T-helper 17 cell (primary cell): ENCODE measurements around the gene LRRC74B. TPM values are rescaled to one million over a fixed set of nuclear protein-coding genes. Genes with fewer than 3 reads are reported as not detected.
A peak's percentile ranks its signal among the peaks of the same experiment; 100 is the strongest.
"Not testable (repeated sequence)": the region's sequence is repeated elsewhere in the genome, so short reads cannot be mapped to it uniquely, and the experiment has no call there.

Experiments
- ATAC-seq: fragments of 150-1000 bp; cut with Tn5 transposase; 2 replicates; pipeline ENCODE4 v1.10.0; 2021; ENCODE audit warnings: mild to moderate bottlenecking, moderate library complexity
- DNase-seq, 3 donors: peaks; one replicate each; pipeline versions ENCODE4 v3.0.0 to v3.0.0-alpha.2; 2020 to 2021
- H3K9me3 ChIP-seq: one replicate; pipeline ENCODE4 v1.7.0; 2013; ENCODE audit warnings: low read length, mild to moderate bottlenecking; ENCODE audit not compliant: control insufficient read depth, poor library complexity, severe bottlenecking
- H3K27ac Mint-ChIP-seq: one replicate; pipeline ENCODE4 v1.8.0; 2022; ENCODE audit warnings: mild to moderate bottlenecking, moderate library complexity, mixed read lengths
- H3K27me3 Mint-ChIP-seq: one replicate; pipeline ENCODE4 v1.8.0; 2022; ENCODE audit warnings: mixed read lengths
- H3K36me3 Mint-ChIP-seq: one replicate; pipeline ENCODE4 v1.8.0; 2022; ENCODE audit warnings: low read depth, mixed read lengths
- H3K4me1 Mint-ChIP-seq: one replicate; pipeline ENCODE4 v1.8.0; 2022; ENCODE audit warnings: mild to moderate bottlenecking, mixed read lengths
- H3K4me3 Mint-ChIP-seq: one replicate; pipeline ENCODE4 v1.8.0; 2022; ENCODE audit warnings: mild to moderate bottlenecking, moderate library complexity, mixed read lengths
- total RNA-seq, 4 donors: library from RNA in 2 of 4; stranded (reverse) in 2 of 4; gene quantifications; one replicate each; pipeline ENCODE4 v1.2.3 and lab custom pipeline; 2022 to 2026

LRRC74B gene
- total RNA-seq, 2 donors from 2014 or later, result 0.10 TPM; not detected in 1

- H3K9me3 ChIP-seq, result no peaks in the 10 kb centered on the region
- no peaks in the 10 kb centered on the region for H3K36me3 Mint-ChIP-seq
- no peak overlapping the region for H3K27ac Mint-ChIP-seq
- H3K4me1 Mint-ChIP-seq, result peaks cover 8% of the 10 kb centered on the region
- no peak overlapping the region for H3K4me3 Mint-ChIP-seq
- DNase-seq (no peak), ATAC-seq (no peak)
- H3K27me3 Mint-ChIP-seq, result peaks cover 11% of the 10 kb centered on the region
Measured at GRCh38 chr22:21064917-21065864, 19.4 kb downstream of the LRRC74B start.

- Mint-ChIP-seq H3K36me3 (no peaks in the 10 kb centered on the region), H3K27ac (no peak overlapping the region), H3K4me1 (peaks cover 8% of the 10 kb centered on the region), H3K27me3 (peaks cover 11% of the 10 kb centered on the region), H3K4me3 (no peak overlapping the region)
- H3K9me3 ChIP-seq, result no peaks in the 10 kb centered on the region
- ATAC-seq (no peak), DNase-seq (no peak)
Measured at GRCh38 chr22:21067075-21067900, 21.5 kb downstream of the LRRC74B start.

DNA sequence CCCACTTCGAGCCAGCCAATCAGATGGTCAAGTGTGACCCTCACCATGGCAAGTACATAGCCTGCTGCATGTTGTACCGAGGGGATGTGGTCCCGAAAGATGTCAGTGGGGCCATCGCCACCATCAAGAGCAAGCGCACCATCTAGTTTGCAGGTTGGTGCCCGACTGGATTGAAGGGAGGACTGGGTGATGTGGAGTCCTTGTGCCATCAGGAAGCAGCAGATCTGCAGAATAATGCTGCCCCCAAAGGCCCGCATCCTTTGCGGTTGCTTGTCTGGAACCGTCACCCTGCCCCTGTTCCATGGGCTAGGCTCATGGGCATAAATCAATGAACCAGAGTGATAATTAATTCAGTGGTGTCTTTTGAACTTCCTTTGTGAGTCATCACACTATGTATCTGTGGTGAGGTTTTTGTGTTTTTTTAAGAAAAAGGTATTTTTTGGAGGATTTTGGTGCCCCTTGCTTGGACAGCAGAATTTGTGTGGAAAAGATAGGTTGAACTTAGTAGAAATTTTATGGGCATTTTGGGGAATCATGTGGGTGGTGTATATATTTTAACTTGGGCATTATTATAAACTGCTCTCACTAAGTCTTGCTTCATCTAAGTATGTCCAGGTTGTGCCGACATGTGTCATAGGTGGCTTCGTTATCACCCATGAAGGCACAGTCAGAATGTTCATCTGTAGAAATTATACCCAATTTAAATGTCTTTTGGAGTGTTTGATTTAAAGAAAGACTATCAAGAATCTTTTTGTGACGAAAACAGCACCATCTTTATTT is 22.3 kb downstream of the LRRC74B start:
- ATAC-seq (no peak), DNase-seq (no peak)
- H3K9me3 ChIP-seq, result no peaks in the 10 kb centered on the region
- no peak overlapping the region for H3K27ac Mint-ChIP-seq
- H3K27me3 Mint-ChIP-seq, result peaks cover 11% of the 10 kb centered on the region
- peaks cover 8% of the 10 kb centered on the region for H3K4me1 Mint-ChIP-seq
- H3K36me3 Mint-ChIP-seq, result no peaks in the 10 kb centered on the region
- H3K4me3 Mint-ChIP-seq, result no peak overlapping the region

DNA sequence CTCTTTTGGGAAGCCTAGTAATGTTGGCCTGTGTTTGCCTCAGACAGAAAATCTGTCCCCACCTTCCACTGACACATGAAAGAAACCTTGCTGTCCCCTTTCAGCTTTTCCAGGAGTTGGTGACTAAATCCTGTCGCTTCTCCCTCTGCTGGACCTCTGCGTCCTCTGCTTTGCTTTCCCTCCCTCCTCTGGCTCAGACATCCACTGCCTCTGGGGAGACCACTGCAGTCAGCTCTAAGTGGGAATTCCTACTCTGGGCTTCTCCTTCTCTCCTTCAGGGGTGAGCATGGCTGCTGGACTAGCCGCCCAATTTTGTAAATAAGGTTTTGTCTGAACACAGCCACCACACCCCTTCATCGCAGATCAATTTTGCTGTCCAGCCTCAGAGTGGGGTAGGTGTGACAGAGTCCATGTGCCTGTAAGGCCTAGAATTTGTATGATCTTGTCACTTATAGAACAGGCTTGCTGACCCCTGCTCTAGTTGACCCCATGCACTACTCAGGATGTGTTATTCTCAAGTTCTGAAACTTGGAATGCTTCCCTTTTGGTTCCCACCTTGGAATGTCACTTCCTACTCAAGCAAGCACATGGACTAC is 23.0 kb downstream of the LRRC74B start:
- Mint-ChIP-seq H3K4me3 (no peak overlapping the region), H3K27me3 (peaks cover 11% of the 10 kb centered on the region), H3K4me1 (peaks cover 8% of the 10 kb centered on the region), H3K36me3 (no peaks in the 10 kb centered on the region), H3K27ac (no peak overlapping the region)
- no peaks in the 10 kb centered on the region for H3K9me3 ChIP-seq
- no peak for DNase-seq
- ATAC-seq, result no peak

- H3K9me3 ChIP-seq, result no peaks in the 10 kb centered on the region
- peaks cover 11% of the 10 kb centered on the region for H3K27me3 Mint-ChIP-seq
- H3K4me3 Mint-ChIP-seq, result no peak overlapping the region
- no peaks in the 10 kb centered on the region for H3K36me3 Mint-ChIP-seq
- ATAC-seq (no peak), DNase-seq (no peak)
- peaks cover 8% of the 10 kb centered on the region for H3K4me1 Mint-ChIP-seq
- no peak overlapping the region for H3K27ac Mint-ChIP-seq
Measured at GRCh38 chr22:21069375-21069774, 23.6 kb downstream of the LRRC74B start.

DNA sequence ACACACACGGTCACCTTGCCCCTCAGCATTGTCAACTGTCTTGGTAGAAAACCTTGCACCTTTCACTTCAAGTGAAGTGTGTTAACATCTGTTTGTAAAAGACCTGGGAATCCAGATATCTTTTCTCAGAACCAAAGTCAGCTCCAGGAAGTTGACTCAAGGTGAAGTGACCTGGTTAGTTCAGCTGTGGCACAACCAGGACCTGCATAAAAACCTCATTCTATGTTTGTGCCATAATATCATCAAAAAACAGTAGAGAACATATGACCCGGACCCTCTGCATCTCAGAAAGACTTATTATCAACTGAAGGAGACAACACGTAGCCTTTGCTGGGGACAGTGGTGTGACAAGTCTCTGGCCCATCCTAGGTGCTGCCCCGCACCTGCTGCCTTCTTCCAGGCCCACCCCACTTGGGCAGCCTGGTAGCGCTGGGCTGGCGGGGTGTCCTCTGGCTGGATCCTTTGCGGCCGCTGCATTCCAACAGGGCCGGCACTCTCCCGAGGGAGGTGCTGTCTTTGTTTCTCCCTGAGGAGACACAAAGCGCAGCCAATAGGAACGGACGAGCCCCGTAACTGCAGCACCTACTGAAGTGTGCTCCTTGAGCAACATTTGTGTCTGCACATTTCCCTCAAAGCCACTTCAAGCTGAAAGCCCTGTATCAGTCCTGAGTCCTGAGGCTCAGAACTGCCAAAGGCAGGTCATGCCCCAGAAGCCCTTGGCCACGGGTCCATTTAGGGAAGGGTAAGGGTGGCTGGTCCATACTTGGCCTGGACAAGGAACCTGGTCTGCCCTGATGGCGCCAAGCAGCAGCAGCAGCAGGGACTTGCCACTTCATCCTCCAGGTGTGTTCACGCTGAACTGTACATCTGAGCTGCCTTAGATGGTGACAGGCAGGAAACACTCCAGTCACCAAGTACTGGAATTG is 25.2 kb downstream of the LRRC74B start:
- no peak overlapping the region for H3K27ac Mint-ChIP-seq

GRCh38 chr22:21071796-21072195 is 26.1 kb downstream of the LRRC74B start:
- H3K4me3 Mint-ChIP-seq, H3K27ac Mint-ChIP-seq, H3K27me3 Mint-ChIP-seq, H3K36me3 Mint-ChIP-seq, ATAC-seq, H3K4me1 Mint-ChIP-seq, H3K9me3 ChIP-seq, DNase-seq: not testable (repeated sequence)

More for the DNA sequence above, 25.2 kb downstream of the LRRC74B start:
- H3K9me3 ChIP-seq, result no peaks in the 10 kb centered on the region
- Mint-ChIP-seq H3K36me3 (no peaks in the 10 kb centered on the region), H3K4me3 (no peak overlapping the region), H3K27me3 (peaks cover 1% of the 10 kb centered on the region), H3K4me1 (no peaks in the 10 kb centered on the region)
- DNase-seq, result no peak
- no peak for ATAC-seq

GRCh38 chr22:21073023-21073422 is 27.3 kb downstream of the LRRC74B start:
- Mint-ChIP-seq H3K4me3 (no peak overlapping the region), H3K4me1 (no peaks in the 10 kb centered on the region), H3K27ac (no peak overlapping the region), H3K27me3 (peaks cover 7% of the 10 kb centered on the region), H3K36me3 (no peaks in the 10 kb centered on the region)
- ATAC-seq (no peak), DNase-seq (no peak)
- H3K9me3 ChIP-seq, result no peaks in the 10 kb centered on the region

DNA sequence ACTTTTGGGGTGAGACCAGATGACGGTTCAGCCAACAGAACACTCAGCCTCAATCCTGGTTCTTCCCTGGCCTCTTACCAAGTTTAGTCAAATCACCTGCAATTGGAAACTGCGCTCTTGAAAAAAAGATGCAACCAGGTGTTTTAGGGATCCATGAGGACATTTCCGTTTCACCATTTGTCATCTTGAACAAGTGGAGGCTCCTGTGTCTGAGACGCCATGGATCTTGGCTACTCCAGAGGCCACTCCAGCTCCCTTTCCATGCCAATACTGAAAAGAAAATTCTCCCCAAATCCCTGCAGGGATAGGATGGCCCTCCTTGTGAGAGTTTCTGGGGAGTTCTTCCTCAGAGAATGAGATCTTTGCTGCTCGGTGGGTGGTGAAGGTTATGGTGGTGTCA is 27.7 kb downstream of the LRRC74B start:
- no peaks in the 10 kb centered on the region for H3K36me3 Mint-ChIP-seq

DNA sequence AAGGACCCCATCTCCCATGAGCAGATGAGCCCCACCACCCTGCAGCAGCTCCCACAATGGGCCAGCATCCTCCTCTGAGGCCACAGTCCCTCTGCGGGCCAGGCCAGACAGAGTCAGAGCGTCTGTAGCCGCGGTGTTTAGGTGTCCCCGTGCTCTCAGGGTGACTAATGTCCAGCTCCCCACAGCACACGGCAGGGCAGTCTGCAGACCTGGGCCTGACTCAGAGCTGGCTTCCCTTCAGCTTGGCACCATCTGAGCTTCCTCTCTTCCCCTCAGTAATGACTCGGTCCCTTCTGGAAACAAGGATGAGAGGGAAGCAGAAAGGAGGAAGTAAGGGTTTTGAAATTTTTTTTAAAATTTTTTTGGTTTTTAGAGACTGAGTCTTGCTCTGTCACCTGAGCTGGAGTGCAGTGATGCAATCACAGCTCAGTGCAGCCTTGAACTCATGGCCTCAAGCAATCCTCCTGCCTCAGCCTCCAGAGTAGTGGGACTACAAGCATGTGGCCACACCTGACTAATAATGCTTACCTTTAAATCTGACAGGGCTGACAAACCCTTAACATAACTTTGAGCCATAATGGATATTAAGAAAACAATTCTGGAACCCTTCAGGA is 28.5 kb downstream of the LRRC74B start:
- peak; percentile 32 for ATAC-seq
- no peaks in the 10 kb centered on the region for H3K4me1 Mint-ChIP-seq
- H3K36me3 Mint-ChIP-seq, result no peaks in the 10 kb centered on the region

More for the DNA sequence above, 27.7 kb downstream of the LRRC74B start:
- peaks cover 8% of the 10 kb centered on the region for H3K27me3 Mint-ChIP-seq
- DNase-seq (no peak), ATAC-seq (no peak)
- H3K9me3 ChIP-seq, result no peaks in the 10 kb centered on the region
- no peaks in the 10 kb centered on the region for H3K4me1 Mint-ChIP-seq
- H3K4me3 Mint-ChIP-seq, result no peak overlapping the region
- H3K27ac Mint-ChIP-seq, result no peak overlapping the region

GRCh38 chr22:21075516-21076138 is 29.9 kb downstream of the LRRC74B start:
- no peak overlapping the region for H3K27ac Mint-ChIP-seq
- no peak for ATAC-seq
- H3K36me3 Mint-ChIP-seq, result no peaks in the 10 kb centered on the region

More for the DNA sequence above, 28.5 kb downstream of the LRRC74B start:
- Mint-ChIP-seq H3K27me3 (peaks cover 11% of the 10 kb centered on the region), H3K27ac (no peak overlapping the region), H3K4me3 (no peak overlapping the region)
- no peak for DNase-seq
- H3K9me3 ChIP-seq, result no peaks in the 10 kb centered on the region

More at GRCh38 chr22:21075516-21076138, 29.9 kb downstream of the LRRC74B start:
- no peak for DNase-seq
- Mint-ChIP-seq H3K4me3 (no peak overlapping the region), H3K27me3 (peaks cover 11% of the 10 kb centered on the region), H3K4me1 (no peaks in the 10 kb centered on the region)
- H3K9me3 ChIP-seq, result no peaks in the 10 kb centered on the region
